ENCODE measurements around the gene SDHC. TPM values are rescaled to one million over a fixed set of nuclear protein-coding genes. Genes with fewer than 3 reads are reported as not detected.

SDHC gene
- total and polyA plus RNA-seq, 2 of the 13 experiments (the other 11 are each of a cell fraction or from before 2014, with no cell fraction given), result 27.1 to 229 TPM

DNA sequence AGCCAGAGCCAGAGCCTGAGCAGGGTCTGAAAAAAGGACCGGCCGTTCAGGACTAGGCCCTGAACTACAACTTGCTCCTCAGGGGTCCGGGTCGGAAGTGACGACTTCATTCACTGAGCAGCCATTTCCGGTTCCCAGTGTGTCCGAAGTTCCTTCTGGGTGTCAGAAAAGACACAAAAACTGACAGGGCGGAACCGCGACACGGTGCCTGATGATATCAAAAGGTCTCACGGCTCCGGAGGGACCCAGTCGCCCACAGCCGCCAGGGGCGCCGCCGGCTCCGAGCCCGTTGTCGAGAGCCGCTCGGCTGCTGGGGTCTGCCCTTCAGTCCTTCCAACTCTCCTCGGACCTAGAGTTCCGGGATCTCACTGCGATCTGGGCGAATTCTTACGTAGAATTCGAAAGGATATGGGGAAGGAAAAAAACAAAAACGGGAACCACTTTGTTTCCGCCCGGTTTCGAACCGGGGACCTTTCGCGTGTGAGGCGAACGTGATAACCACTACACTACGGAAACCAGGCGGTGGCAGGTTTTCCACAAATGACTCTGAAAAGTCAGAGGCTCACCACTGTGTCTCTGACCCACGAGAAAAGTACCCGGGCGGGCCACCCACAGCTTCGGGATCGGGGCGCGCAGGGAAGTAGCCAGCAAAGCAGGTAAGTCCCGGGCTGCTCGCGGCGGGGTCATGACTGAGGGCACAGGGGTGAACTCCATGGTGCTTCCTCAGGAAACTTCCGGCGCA lies 85.2 kb downstream of the SDHC start (continued):
- TF ChIP-seq, protein P1, sequence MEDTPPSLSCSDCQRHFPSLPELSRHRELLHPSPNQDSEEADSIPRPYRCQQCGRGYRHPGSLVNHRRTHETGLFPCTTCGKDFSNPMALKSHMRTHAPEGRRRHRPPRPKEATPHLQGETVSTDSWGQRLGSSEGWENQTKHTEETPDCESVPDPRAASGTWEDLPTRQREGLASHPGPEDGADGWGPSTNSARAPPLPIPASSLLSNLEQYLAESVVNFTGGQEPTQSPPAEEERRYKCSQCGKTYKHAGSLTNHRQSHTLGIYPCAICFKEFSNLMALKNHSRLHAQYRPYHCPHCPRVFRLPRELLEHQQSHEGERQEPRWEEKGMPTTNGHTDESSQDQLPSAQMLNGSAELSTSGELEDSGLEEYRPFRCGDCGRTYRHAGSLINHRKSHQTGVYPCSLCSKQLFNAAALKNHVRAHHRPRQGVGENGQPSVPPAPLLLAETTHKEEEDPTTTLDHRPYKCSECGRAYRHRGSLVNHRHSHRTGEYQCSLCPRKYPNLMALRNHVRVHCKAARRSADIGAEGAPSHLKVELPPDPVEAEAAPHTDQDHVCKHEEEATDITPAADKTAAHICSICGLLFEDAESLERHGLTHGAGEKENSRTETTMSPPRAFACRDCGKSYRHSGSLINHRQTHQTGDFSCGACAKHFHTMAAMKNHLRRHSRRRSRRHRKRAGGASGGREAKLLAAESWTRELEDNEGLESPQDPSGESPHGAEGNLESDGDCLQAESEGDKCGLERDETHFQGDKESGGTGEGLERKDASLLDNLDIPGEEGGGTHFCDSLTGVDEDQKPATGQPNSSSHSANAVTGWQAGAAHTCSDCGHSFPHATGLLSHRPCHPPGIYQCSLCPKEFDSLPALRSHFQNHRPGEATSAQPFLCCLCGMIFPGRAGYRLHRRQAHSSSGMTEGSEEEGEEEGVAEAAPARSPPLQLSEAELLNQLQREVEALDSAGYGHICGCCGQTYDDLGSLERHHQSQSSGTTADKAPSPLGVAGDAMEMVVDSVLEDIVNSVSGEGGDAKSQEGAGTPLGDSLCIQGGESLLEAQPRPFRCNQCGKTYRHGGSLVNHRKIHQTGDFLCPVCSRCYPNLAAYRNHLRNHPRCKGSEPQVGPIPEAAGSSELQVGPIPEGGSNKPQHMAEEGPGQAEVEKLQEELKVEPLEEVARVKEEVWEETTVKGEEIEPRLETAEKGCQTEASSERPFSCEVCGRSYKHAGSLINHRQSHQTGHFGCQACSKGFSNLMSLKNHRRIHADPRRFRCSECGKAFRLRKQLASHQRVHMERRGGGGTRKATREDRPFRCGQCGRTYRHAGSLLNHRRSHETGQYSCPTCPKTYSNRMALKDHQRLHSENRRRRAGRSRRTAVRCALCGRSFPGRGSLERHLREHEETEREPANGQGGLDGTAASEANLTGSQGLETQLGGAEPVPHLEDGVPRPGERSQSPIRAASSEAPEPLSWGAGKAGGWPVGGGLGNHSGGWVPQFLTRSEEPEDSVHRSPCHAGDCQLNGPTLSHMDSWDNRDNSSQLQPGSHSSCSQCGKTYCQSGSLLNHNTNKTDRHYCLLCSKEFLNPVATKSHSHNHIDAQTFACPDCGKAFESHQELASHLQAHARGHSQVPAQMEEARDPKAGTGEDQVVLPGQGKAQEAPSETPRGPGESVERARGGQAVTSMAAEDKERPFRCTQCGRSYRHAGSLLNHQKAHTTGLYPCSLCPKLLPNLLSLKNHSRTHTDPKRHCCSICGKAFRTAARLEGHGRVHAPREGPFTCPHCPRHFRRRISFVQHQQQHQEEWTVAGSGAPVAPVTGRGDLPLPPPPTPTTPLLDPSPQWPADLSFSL (CRISPR knock-in tag; IDR thresholded peaks at IDR 0.05), result peak; percentile 62; the same call in 1 of the 2 replicates
- TF ChIP-seq ZBTB3 (CRISPR knock-in tag; IDR thresholded peaks at IDR 0.05; ENCODE audit: borderline replicate concordance, low read depth), result peak; percentile 71; the same call in 1 of the 2 replicates
- no peak for TF ChIP-seq SP140L (CRISPR knock-in tag; IDR thresholded peaks at IDR 0.05; ENCODE audit: borderline replicate concordance)
- TF ChIP-seq NAIF1 (CRISPR knock-in tag; IDR thresholded peaks at IDR 0.05; ENCODE audit: borderline replicate concordance), result peak; percentile 80; the same call in 1 of the 2 replicates
- TF ChIP-seq IRX3 (CRISPR knock-in tag; IDR thresholded peaks at IDR 0.05; ENCODE audit: borderline replicate concordance, low read depth), result no peak
- TF ChIP-seq ZNF607 (CRISPR knock-in tag; IDR thresholded peaks at IDR 0.05; ENCODE audit: borderline replicate concordance), result peak; percentile 86; the same call in 1 of the 2 replicates
- no peak for TF ChIP-seq KLF9 (CRISPR knock-in tag; IDR thresholded peaks at IDR 0.05; ENCODE audit: low read depth)
- TF ChIP-seq MTF2 (CRISPR knock-in tag; IDR thresholded peaks at IDR 0.05; ENCODE audit: borderline replicate concordance), result no peak; the same call in 1 of the 2 replicates
- peak; percentile 28; the same call in 1 of the 2 replicates for TF ChIP-seq MEF2D (CRISPR knock-in tag; IDR thresholded peaks at IDR 0.05)
- TF ChIP-seq ELF1 (CRISPR knock-in tag; IDR thresholded peaks at IDR 0.05), result peak; percentile 79
- TF ChIP-seq, protein P2, sequence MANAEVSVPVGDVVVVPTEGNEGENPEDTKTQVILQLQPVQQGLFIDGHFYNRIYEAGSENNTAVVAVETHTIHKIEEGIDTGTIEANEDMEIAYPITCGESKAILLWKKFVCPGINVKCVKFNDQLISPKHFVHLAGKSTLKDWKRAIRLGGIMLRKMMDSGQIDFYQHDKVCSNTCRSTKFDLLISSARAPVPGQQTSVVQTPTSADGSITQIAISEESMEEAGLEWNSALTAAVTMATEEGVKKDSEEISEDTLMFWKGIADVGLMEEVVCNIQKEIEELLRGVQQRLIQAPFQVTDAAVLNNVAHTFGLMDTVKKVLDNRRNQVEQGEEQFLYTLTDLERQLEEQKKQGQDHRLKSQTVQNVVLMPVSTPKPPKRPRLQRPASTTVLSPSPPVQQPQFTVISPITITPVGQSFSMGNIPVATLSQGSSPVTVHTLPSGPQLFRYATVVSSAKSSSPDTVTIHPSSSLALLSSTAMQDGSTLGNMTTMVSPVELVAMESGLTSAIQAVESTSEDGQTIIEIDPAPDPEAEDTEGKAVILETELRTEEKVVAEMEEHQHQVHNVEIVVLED (CRISPR knock-in tag; IDR thresholded peaks at IDR 0.05; ENCODE audit: borderline replicate concordance), result peak; percentile 43; the same call in 1 of the 2 replicates
- TF ChIP-seq ATF1 (CRISPR knock-in tag; IDR thresholded peaks at IDR 0.05), result peak; percentile 65; the same call in 1 of the 2 replicates
- TF ChIP-seq, protein P3, sequence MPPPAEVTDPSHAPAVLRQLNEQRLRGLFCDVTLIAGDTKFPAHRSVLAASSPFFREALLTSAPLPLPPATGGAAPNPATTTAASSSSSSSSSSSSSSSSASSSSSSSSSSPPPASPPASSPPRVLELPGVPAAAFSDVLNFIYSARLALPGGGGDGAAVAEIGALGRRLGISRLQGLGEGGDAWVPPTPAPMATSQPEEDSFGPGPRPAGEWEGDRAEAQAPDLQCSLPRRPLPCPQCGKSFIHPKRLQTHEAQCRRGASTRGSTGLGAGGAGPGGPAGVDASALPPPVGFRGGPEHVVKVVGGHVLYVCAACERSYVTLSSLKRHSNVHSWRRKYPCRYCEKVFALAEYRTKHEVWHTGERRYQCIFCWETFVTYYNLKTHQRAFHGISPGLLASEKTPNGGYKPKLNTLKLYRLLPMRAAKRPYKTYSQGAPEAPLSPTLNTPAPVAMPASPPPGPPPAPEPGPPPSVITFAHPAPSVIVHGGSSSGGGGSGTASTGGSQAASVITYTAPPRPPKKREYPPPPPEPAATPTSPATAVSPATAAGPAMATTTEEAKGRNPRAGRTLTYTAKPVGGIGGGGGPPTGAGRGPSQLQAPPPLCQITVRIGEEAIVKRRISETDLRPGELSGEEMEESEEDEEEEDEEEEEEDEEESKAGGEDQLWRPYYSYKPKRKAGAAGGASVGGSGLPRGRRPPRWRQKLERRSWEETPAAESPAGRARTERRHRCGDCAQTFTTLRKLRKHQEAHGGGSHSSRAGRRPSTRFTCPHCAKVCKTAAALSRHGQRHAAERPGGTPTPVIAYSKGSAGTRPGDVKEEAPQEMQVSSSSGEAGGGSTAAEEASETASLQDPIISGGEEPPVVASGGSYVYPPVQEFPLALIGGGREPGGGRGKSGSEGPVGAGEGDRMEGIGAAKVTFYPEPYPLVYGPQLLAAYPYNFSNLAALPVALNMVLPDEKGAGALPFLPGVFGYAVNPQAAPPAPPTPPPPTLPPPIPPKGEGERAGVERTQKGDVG (CRISPR knock-in tag; IDR thresholded peaks at IDR 0.05; ENCODE audit: borderline replicate concordance), result peak; percentile 7; the same call in 1 of the 2 replicates
- peak; percentile 56; the same call in 1 of the 2 replicates for TF ChIP-seq ZNF124 (CRISPR knock-in tag; IDR thresholded peaks at IDR 0.05)
- peak; percentile 37; the same call in 1 of the 2 replicates for TF ChIP-seq MYNN (CRISPR knock-in tag; IDR thresholded peaks at IDR 0.05; ENCODE audit: low read depth)
- peak; percentile 52; the same call in 1 of the 2 replicates for TF ChIP-seq PAWR (CRISPR knock-in tag; IDR thresholded peaks at IDR 0.05; ENCODE audit: borderline replicate concordance)
